Neuronal stem cell (in vitro differentiated cells): ENCODE data around the gene ILKAP. TPM values are rescaled to one million over a fixed set of nuclear protein-coding genes. Genes with fewer than 3 reads are reported as not detected.

Experiments used
- DNase-seq: peaks from one replicate; pipeline ENCODE4 v3.0.0-alpha.2; 2013; ENCODE audit warnings: low spot score
- H2AFZ ChIP-seq: one replicate; pipeline ENCODE4 v1.6.1; 2013; ENCODE audit warnings: mild to moderate bottlenecking, low read length, inconsistent platforms
- H2AK5ac ChIP-seq: 2 replicates; pipeline ENCODE4 v1.6.1; 2013; ENCODE audit warnings: low read depth, mild to moderate bottlenecking, inconsistent platforms, low read length, moderate library complexity, mixed read lengths
- H2BK120ac ChIP-seq: 2 replicates; pipeline ENCODE4 v1.6.1; 2013; ENCODE audit warnings: low read depth, mild to moderate bottlenecking, inconsistent platforms, low read length, moderate library complexity, mixed read lengths
- H2BK12ac ChIP-seq: one replicate; pipeline ENCODE4 v1.6.1; 2013; ENCODE audit warnings: low read length, inconsistent platforms
- H2BK15ac ChIP-seq: 2 replicates; pipeline ENCODE4 v1.6.1; 2013; ENCODE audit warnings: mild to moderate bottlenecking, low read length, inconsistent platforms, mixed read lengths
- H2BK5ac ChIP-seq: one replicate; pipeline ENCODE4 v1.6.1; 2013; ENCODE audit warnings: inconsistent platforms, mild to moderate bottlenecking, low read length, moderate library complexity
- H3K14ac ChIP-seq: one replicate; pipeline ENCODE4 v1.6.1; 2013; ENCODE audit warnings: low read length, inconsistent platforms
- H3K18ac ChIP-seq: 2 replicates; pipeline ENCODE4 v1.6.1; 2013; ENCODE audit warnings: low read length, inconsistent platforms
- H3K23ac ChIP-seq: 2 replicates; pipeline ENCODE4 v1.6.1; 2013; ENCODE audit warnings: low read depth, mild to moderate bottlenecking, mixed read lengths, low read length, inconsistent platforms; ENCODE audit not compliant: poor library complexity
- H3K27ac ChIP-seq: replicated peaks from 3 replicates; pipeline ENCODE4 v1.5.1; 2013; ENCODE audit warnings: low read length, inconsistent platforms
- H3K27me3 ChIP-seq, 3 experiments: 2 replicates each; pipeline ENCODE4 v1.6.1; 2013; ENCODE audit warnings: low read length in 3 of 3, mild to moderate bottlenecking in 2 of 3, inconsistent platforms in 1 of 3, low read depth in 1 of 3, mixed read lengths in 1 of 3, moderate library complexity in 1 of 3; ENCODE audit not compliant: control insufficient read depth in 3 of 3, insufficient read depth in 3 of 3
- H3K36me3 ChIP-seq, 2 donors: replicated peaks in 1 of 2; 2 replicates each; pipeline ENCODE4 v1.6.1; 2013; ENCODE audit warnings: low read length in 2 of 2; ENCODE audit not compliant: control insufficient read depth in 2 of 2, insufficient read depth in 2 of 2
- H3K4ac ChIP-seq: 2 replicates; pipeline ENCODE4 v1.6.1; 2013; ENCODE audit warnings: inconsistent platforms, mild to moderate bottlenecking, low read length, moderate library complexity
- H3K4me1 ChIP-seq, 2 donors: 1 replicate in 1 of 2; 2 replicates in 1 of 2; pipeline ENCODE4 v1.6.1; 2013; ENCODE audit warnings: low read length in 2 of 2, low read depth in 1 of 2; ENCODE audit not compliant: control insufficient read depth in 2 of 2, insufficient read depth in 1 of 2
- H3K4me2 ChIP-seq: one replicate; pipeline ENCODE4 v1.6.1; 2013; ENCODE audit warnings: mild to moderate bottlenecking, low read length, inconsistent platforms; ENCODE audit not compliant: insufficient read depth, poor library complexity, severe bottlenecking
- H3K4me3 ChIP-seq, 2 donors: 2 replicates each; pipeline ENCODE4 v1.5.1; 2013; ENCODE audit warnings: low read length in 2 of 2, mild to moderate bottlenecking in 2 of 2, inconsistent platforms in 1 of 2, moderate library complexity in 1 of 2
- H3K79me1 ChIP-seq: one replicate; pipeline ENCODE4 v1.6.1; 2013; ENCODE audit warnings: low read depth, mild to moderate bottlenecking, inconsistent platforms, low read length, moderate library complexity
- H3K9ac ChIP-seq: one replicate; pipeline ENCODE4 v1.6.1; 2013; ENCODE audit warnings: mild to moderate bottlenecking, low read depth, low read length, inconsistent platforms; ENCODE audit not compliant: poor library complexity
- H3K9me3 ChIP-seq, 2 donors: replicated peaks in 1 of 2; 2 replicates each; pipeline versions ENCODE3 to v1.6.1; 2013; ENCODE audit warnings: low read length in 2 of 2, mild to moderate bottlenecking in 2 of 2, inconsistent platforms in 1 of 2, low read depth in 1 of 2, mixed read lengths in 1 of 2, moderate library complexity in 1 of 2; ENCODE audit not compliant: control insufficient read depth in 2 of 2, insufficient read depth in 1 of 2
- H4K8ac ChIP-seq: one replicate; pipeline ENCODE4 v1.6.1; 2013; ENCODE audit warnings: low read depth, mild to moderate bottlenecking, inconsistent platforms, low read length, moderate library complexity
- H4K91ac ChIP-seq: one replicate; pipeline ENCODE4 v1.6.1; 2013; ENCODE audit warnings: low read length, low read depth, mild to moderate bottlenecking, inconsistent platforms; ENCODE audit not compliant: poor library complexity
- WGBS, 2 donors: extraction: QIAGEN DNeasy Blood & Tissue Kit; methylation state at CpG; one replicate each; pipeline ENCODE4 v1.1.7; 2013; ENCODE audit warnings: missing lambda C conversion rate in 2 of 2, mixed read lengths in 1 of 2; ENCODE audit not compliant: insufficient read length in 2 of 2, insufficient replicate concordance in 1 of 2; ENCODE audit errors: extremely low coverage in 2 of 2; 5-methylcytosine and 5-hydroxymethylcytosine counted together
- polyA plus RNA-seq, 2 experiments: library from polyadenylated mRNA; stranded (reverse); fragments of 200-250 nt; gene quantifications; one replicate each; pipeline ENCODE4 v1.2.3, GENCODE V29; 2013

The ILKAP gene
- polyA plus RNA-seq (2013, experiment 1 of 2), result 21.1 TPM
- 19.3 TPM for polyA plus RNA-seq (2013, experiment 2 of 2)

GRCh38 chr2:238203094-238203972, at the start of gene ILKAP:
Gene ILKAP, minus strand, starts transcription at chr2:238203695. Its CDS starts 142 bp downstream, at chr2:238203553.
- H3K4me2 ChIP-seq, result peak within 1 kb of the TSS; percentile 65
- H3K27ac ChIP-seq, result no peak within 1 kb of the TSS
- peaks cover 0 to 11% of the 10 kb centered on the region in 2 donors for H3K36me3 ChIP-seq
- H3K79me1 ChIP-seq, result peaks cover 7% of the 10 kb centered on the region
- peaks cover 2 to 7% of the 10 kb centered on the region in 2 donors for H3K4me1 ChIP-seq
- H3K27me3 ChIP-seq, result peaks cover 0 to 20% (median 0%) of the 10 kb centered on the region in 3 experiments
- peak within 1 kb of the TSS; percentile 94 for H3K18ac ChIP-seq
- H3K9ac ChIP-seq, result peak within 1 kb of the TSS; percentile 91
- peak within 1 kb of the TSS; percentile 73 for H3K14ac ChIP-seq
- H3K9me3 ChIP-seq, result peaks cover 0 to 20% of the 10 kb centered on the region in 2 donors
- no peak within 1 kb of the TSS for H2BK5ac ChIP-seq
- peak within 1 kb of the TSS; percentile 72 to 87 for H3K4me3 ChIP-seq
- H2BK120ac ChIP-seq, result no peak within 1 kb of the TSS
- peak within 1 kb of the TSS; percentile 16 for H2AK5ac ChIP-seq
- no peak within 1 kb of the TSS for H3K4ac ChIP-seq
- no peak within 1 kb of the TSS for H4K8ac ChIP-seq
- no peak within 1 kb of the TSS for H4K91ac ChIP-seq
- WGBS, 2 donors, result no CpG with 5 or more reads among the region's 126 CpGs
- no peak within 1 kb of the TSS for H2BK12ac ChIP-seq
- peak within 1 kb of the TSS; percentile 90 for H2AFZ ChIP-seq
- no peak within 1 kb of the TSS for H2BK15ac ChIP-seq
- peak; percentile 75 for DNase-seq
- H3K23ac ChIP-seq, result peak within 1 kb of the TSS; percentile 75

GRCh38 chr2:238252766-238253630, 49.5 kb upstream of the ILKAP start:
- no peak overlapping the region for H3K4me2 ChIP-seq
- no peak overlapping the region for H2BK15ac ChIP-seq
- H3K36me3 ChIP-seq, result peaks cover 8 to 74% of the 10 kb centered on the region in 2 donors
- H2AK5ac ChIP-seq, result peak overlapping the region; percentile 31
- no peak overlapping the region for H2BK5ac ChIP-seq
- H3K4me3 ChIP-seq, result peak overlapping the region in 1 of 2 donors; percentile 4
- WGBS, 2 donors, result no CpG with 5 or more reads among the region's 35 CpGs
- no peaks in the 10 kb centered on the region for H3K79me1 ChIP-seq
- H3K14ac ChIP-seq, result no peak overlapping the region
- no peak overlapping the region for H3K9ac ChIP-seq
- H3K18ac ChIP-seq, result peak overlapping the region; percentile 29
- no peak for DNase-seq
- no peak overlapping the region for H4K91ac ChIP-seq
- no peak overlapping the region for H3K23ac ChIP-seq
- H2BK120ac ChIP-seq, result no peak overlapping the region
- no peak overlapping the region for H2BK12ac ChIP-seq
- H4K8ac ChIP-seq, result no peak overlapping the region
- no peaks in the 10 kb centered on the region for H3K27me3 ChIP-seq
- H3K27ac ChIP-seq, result no peak overlapping the region
- no peaks in the 10 kb centered on the region for H3K9me3 ChIP-seq
- no peak overlapping the region for H2AFZ ChIP-seq
- no peaks in the 10 kb centered on the region for H3K4me1 ChIP-seq
- no peak overlapping the region for H3K4ac ChIP-seq

GRCh38 chr2:238251986-238252385, 48.5 kb upstream of the ILKAP start:
- Histone ChIP-seq H2BK5ac (no peak overlapping the region), H3K23ac (no peak overlapping the region), H3K27me3 (no peaks in the 10 kb centered on the region), H4K91ac (no peak overlapping the region), H3K4me2 (no peak overlapping the region), H3K79me1 (no peaks in the 10 kb centered on the region), H3K36me3 (peaks cover 9 to 78% of the 10 kb centered on the region in 2 donors), H3K14ac (no peak overlapping the region), H2BK15ac (no peak overlapping the region), H3K4ac (no peak overlapping the region), H3K27ac (no peak overlapping the region), H4K8ac (no peak overlapping the region), H2AFZ (no peak overlapping the region), H3K9ac (peak overlapping the region; percentile 35), H3K9me3 (no peaks in the 10 kb centered on the region), H3K4me3 (no peak overlapping the region), H2AK5ac (peak overlapping the region; percentile 32), H2BK12ac (no peak overlapping the region), H3K4me1 (no peaks in the 10 kb centered on the region), H2BK120ac (no peak overlapping the region), H3K18ac (no peak overlapping the region)
- no CpG with 5 or more reads among the region's 11 CpGs for WGBS, 2 donors
- no peak for DNase-seq
